Gastroesophageal sphincter (tissue), 3 donors: ENCODE data around the gene DEDD2.
"Not testable (repeated sequence)": the region's sequence is repeated elsewhere in the genome, so short reads cannot be mapped to it uniquely, and the experiment has no call there.

Experiments used
- EP300 ChIP-seq: sonication (generic); formaldehyde crosslinking; IDR thresholded peaks from one replicate; pipeline ENCODE4 v1.6.1; 2017; ENCODE audit warnings: antibody characterized with exemption, mild to moderate bottlenecking
- POLR2A ChIP-seq, 2 donors: fragments of 450-650 bp; IDR thresholded peaks; one replicate each; pipeline ENCODE4 v1.6.1; 2017; ENCODE audit warnings: antibody characterized with exemption in 2 of 2, mild to moderate bottlenecking in 2 of 2, moderate library complexity in 1 of 2
- POLR2AphosphoS5 ChIP-seq: sonication (generic); formaldehyde crosslinking; IDR thresholded peaks from one replicate; pipeline ENCODE4 v1.6.1; 2017; ENCODE audit warnings: antibody characterized with exemption
- TF ChIP-seq, protein P1 (sequence below), 4 experiments: fragments of 200-600 bp in 2 of 4; fragments of 450-650 bp in 2 of 4; sonication (generic) in 1 of 4; IDR thresholded peaks; one replicate each; pipeline ENCODE4 v1.5.1; 2017 to 2019; ENCODE audit warnings: antibody characterized with exemption in 4 of 4, mild to moderate bottlenecking in 2 of 4, moderate library complexity in 2 of 4

DNA sequence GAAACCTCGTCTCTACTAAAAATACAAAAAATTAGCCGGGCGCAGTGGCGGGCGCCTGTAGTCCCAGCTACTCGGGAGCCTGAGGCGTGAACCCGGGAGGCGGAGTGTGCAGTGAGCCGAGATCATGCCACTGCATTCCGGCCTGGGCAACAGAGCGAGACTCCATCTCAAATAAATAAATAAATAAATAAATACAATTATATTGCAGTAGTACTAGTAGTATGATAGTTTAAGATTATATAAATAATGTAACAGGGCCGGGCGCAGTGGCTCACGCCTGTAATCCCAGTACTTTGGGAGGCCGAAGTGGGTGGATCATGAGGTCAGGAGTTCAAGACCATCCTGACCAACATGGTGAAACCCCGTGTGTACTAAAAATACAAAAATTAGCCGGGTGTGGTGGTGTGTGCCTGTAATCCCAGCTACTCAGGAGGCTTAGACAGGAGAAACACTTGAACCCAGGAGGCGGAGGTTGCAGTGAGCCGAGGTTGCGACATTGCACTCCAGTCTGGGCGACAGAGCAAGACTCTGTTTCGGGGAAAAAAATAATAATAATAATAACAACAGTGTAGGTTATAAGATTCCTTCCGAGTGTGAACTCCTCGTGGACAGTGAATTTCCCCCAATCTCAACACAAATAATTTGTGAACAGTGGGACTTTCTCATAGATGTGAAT lies 49.6 kb upstream of the DEDD2 start:
- TF ChIP-seq, protein P1, sequence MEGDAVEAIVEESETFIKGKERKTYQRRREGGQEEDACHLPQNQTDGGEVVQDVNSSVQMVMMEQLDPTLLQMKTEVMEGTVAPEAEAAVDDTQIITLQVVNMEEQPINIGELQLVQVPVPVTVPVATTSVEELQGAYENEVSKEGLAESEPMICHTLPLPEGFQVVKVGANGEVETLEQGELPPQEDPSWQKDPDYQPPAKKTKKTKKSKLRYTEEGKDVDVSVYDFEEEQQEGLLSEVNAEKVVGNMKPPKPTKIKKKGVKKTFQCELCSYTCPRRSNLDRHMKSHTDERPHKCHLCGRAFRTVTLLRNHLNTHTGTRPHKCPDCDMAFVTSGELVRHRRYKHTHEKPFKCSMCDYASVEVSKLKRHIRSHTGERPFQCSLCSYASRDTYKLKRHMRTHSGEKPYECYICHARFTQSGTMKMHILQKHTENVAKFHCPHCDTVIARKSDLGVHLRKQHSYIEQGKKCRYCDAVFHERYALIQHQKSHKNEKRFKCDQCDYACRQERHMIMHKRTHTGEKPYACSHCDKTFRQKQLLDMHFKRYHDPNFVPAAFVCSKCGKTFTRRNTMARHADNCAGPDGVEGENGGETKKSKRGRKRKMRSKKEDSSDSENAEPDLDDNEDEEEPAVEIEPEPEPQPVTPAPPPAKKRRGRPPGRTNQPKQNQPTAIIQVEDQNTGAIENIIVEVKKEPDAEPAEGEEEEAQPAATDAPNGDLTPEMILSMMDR (IDR thresholded peaks at IDR 0.05): not testable (repeated sequence)
- not testable (repeated sequence) for TF ChIP-seq POLR2A (IDR thresholded peaks at IDR 0.05); POLR2AphosphoS5; EP300
